Measurements from ENCODE around the gene APOL6. TPM values are rescaled to one million over a fixed set of nuclear protein-coding genes. Genes with fewer than 3 reads are reported as not detected.

The APOL6 gene, protein sequence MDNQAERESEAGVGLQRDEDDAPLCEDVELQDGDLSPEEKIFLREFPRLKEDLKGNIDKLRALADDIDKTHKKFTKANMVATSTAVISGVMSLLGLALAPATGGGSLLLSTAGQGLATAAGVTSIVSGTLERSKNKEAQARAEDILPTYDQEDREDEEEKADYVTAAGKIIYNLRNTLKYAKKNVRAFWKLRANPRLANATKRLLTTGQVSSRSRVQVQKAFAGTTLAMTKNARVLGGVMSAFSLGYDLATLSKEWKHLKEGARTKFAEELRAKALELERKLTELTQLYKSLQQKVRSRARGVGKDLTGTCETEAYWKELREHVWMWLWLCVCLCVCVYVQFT
- 12.9 and 13.7 TPM in 2 replicates for total RNA-seq (2014; rRNA removed; shearing (Covaris generic))
- polyA plus RNA-seq (2015; cell fraction: cytosol; rRNA removed) = 8.1 and 10.5 TPM in 2 replicates
- polyA plus RNA-seq (2015; cell fraction: nucleus; rRNA removed) = 6.5 and 8.2 TPM in 2 replicates

DNA sequence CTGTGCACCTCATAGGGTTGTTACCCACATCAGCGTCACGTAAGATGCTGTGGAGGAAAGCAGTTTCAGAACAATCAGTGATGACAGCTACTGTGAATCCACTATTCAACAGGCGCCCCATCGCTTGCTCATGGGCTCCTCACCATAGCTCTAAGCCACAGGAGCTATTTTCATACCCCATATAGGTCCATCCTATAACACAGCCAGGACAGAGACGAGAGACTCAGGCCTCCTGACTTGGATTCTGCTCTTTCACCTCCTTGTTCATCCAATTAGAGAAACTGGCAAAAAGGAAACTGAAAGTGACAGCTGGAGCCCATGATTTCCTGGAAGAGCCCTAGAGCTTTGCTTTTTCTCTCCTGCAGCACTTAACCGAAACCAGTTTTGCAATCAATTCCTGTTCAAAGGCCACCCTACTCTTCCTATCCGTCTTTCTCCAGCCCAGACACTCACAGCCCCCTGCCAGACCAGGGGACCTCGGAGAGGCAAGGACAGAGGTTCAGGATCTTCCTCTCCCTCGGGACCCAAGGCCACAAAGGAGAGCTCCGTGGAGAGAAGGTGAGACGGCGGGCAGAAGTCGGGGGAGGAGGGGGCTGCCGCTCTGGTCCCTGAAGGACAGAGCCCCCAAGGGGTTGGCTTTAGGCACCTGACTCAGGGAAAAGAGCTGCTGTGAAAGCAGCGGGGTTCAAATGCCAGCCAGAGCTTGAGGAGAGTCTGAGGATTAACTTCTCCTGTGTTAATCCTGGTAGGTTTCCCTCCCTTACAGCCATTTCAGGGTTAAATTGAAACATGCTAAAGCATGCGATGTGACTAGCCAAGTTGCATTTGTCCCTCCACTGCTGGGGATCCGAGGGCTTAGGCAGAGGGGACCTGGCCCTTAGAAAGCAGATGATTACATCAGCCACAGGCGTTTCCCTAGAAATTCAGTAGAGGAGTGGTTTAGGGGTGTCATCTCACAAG is at the start of gene APOL6:
APOL6 (plus strand) TSS at position 381 of the 960 bp plus-strand sequence. CDS start 7,980 bp downstream, outside the sequence.
- peak; percentile 70 for DNase-seq (ENCODE audit: low read depth, low spot score)
- in situ Hi-C loops (cut with HindIII; ENCODE audit: low pct_unique_long_range_greater_than_20kb, low sequenced_read_pairs) = no loop called here

DNA sequence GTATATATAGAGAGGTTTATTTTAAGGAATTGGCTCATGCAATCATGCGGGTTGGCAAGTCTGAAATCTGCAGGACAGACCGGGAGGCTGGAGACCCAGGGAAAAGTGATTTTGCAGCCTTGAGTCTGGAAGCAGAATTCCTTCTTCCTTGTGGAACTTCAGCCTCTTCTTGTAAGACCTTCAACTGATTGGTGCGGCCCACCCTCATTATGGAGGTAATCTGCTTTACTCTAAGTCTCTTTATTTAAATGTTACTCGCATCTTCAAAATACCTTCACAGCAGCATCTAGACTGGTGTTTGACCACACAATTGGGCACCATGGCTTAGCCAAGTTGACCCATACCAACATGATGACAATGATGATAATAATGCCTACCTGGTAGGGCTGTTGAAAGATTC is 48.9 kb upstream of the APOL6 start:
- no peak for DNase-seq (ENCODE audit: low read depth, low spot score)

DNA sequence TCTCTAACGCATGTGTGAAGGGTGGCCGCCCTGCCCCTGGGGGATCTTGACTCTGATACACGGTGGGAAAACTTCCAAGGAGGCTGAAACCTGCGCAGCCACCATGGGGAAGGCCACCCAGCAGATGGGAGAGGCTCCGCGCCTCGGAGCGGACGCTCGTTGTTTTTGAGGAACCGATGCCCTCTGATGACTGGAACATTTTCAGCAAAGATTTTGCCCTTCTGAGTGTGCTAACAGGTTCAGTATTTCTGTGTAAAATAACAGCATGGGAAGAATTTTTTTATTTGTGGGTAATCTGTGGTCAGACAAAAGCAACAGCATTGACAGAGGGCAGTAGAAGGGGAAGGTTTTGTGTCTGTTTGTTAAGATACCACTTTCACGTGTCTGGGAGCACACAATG is 47.8 kb upstream of the APOL6 start:
- no peak for DNase-seq (ENCODE audit: low read depth, low spot score)
- in situ Hi-C loops (cut with HindIII; ENCODE audit: low pct_unique_long_range_greater_than_20kb, low sequenced_read_pairs) = no loop called here

More for the DNA sequence above, 48.9 kb upstream of the APOL6 start:
- in situ Hi-C loops (cut with HindIII; ENCODE audit: low pct_unique_long_range_greater_than_20kb, low sequenced_read_pairs) = no loop called here

DNA sequence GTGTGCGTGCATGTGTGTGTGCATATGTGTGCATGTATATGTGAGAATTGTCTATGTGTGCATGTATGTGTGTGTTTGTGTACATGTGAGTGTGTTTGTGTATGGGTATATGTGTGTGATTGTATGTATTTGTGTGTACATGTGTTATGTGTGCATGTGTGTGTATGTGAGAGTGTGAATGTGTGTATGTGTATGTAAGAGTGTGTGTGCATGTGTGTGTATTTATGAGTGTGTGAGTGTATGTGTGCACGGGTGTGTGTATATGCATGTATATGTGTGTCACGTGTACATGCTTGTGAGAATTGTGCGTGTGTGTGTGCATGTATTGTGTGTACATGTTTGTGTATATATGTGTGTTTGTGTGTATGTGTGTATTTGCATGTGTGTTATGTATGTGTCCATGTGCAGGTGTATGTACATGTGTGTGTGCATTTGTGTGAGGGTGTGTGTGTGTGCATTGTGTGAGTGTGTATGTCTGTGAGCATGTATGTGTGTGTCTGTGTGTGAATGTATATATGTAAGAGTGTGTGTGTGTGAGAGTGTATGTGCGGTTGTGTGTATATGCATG is 47.1 kb upstream of the APOL6 start:
- no peak for DNase-seq (ENCODE audit: low read depth, low spot score)
- in situ Hi-C loops (cut with HindIII; ENCODE audit: low pct_unique_long_range_greater_than_20kb, low sequenced_read_pairs) = no loop called here

DNA sequence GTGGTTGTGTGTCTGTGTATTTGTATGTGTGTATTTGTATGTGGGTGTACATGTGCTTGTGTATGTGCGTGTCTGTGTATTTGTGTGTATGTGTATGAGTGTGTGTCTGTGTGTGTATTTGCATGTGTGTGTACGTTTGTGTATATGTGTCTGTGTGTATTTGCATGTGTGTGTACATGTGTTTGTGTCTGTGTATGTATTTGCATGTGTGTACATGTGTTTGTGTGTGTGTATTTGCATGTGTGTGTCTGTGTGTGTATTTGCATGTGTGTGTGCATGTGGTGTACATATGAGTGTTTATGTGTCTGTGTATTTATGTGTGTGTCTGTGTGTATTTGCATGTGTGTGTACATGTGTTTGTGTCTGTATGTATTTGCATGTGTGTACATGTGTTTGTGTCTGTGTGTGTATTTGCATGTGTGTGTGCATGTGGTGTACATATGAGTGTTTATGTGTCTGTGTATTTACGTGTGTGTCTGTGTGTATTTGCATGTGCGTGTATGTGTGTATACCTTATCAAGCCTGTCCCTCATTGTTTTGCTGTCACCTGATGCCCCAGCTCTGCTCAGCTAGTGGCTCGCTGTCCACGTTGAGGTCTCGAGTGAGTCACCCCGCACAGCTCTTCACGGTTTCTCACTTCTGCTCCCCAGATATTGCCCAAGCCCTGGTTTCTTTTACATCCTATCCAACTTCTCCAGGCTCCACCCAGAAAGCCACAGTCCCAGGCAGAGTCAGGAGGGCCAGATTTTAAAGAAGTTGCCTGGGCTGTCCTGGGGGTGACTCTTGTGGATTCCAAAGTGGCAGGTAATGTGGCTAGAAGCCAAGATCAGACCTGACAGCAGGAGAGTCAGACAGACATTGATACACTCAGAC is 46.3 kb upstream of the APOL6 start:
- in situ Hi-C loops (cut with HindIII; ENCODE audit: low pct_unique_long_range_greater_than_20kb, low sequenced_read_pairs) = no loop called here
- DNase-seq (ENCODE audit: low read depth, low spot score) = no peak

DNA sequence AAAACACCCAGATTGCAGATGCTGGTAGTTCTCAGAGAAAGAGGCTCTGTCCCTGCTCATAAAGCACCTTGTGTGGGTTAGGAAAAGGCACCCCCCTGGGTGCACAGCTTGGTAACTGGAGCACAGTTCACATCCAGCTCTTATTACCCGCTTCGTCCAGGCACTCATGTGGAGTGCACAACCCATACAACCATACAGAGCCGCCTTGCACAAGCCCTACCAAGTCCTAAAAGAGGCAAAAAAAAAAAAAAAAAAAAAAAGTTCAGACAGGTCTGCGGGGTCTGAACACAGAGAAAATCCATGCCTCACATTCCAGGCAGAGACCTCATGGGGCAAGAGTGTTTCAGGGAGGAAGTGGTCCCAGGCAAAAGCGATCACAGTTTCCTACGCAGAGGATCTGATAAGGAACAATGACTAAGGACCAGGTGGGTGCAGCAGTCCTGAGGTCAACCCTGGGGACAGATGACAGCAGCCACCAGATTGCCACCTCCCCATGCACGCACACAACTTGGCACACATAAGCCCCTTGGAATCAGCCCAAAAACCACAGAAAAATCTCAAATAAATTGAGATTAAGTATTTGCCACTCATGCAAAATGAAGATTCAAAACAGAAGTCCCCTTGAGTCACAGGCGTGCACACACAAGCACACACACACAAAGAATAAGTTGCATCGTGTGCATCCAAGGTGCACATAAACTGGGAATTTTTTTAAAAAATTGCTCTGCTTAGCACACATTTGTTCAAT is 43.5 kb upstream of the APOL6 start:
- in situ Hi-C loops (cut with HindIII; ENCODE audit: low pct_unique_long_range_greater_than_20kb, low sequenced_read_pairs) = no loop called here
- no peak for DNase-seq (ENCODE audit: low read depth, low spot score)

DNA sequence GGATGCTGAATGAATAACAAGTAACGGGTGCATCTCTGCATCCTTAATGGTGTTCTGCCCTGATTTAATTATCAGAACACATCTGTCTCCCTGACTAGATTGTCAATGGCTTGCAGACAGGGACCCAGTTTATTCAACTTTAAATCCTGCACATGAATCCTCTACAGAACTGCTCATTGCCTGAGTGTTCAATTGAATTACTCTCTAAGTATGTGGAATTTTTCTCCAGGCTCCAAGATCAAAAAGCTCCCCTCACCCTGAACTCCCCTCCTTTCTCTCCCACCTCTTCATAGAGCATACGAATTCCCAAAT is 42.9 kb upstream of the APOL6 start:
- DNase-seq (ENCODE audit: low read depth, low spot score) = no peak
- in situ Hi-C loops (cut with HindIII; ENCODE audit: low pct_unique_long_range_greater_than_20kb, low sequenced_read_pairs) = no loop called here

DNA sequence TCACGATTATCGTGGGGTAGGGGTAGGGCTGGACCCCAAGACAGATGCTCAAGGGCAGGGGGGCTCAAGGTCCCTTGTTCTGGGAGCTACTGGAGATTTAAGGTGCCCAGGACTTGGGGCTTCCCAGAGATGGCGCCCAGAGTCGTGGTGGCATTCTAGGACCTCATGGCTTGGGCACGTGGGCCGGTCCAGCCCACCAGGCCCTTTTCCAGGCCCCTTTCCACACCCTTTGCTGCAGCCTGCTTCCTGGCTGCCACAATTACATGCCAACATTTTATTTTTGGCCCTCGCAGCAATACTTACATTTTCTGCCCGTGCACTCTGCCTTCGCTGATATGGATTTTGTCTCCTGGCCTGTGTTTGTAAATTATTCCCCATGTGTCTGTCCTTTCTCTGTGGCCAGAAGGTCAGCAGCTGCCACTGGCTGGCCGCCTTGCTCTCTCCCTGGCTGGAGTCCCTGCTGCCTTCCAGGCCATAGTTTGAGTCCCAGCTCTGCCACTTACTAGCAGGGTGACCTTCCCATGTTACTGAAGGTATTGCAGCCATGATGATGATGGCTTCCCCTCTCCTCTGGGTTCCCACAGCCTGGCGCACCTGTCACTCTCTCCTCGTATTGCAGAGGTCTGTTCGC is 42.3 kb upstream of the APOL6 start:
- in situ Hi-C loops (cut with HindIII; ENCODE audit: low pct_unique_long_range_greater_than_20kb, low sequenced_read_pairs) = no loop called here
- no peak for DNase-seq (ENCODE audit: low read depth, low spot score)

DNA sequence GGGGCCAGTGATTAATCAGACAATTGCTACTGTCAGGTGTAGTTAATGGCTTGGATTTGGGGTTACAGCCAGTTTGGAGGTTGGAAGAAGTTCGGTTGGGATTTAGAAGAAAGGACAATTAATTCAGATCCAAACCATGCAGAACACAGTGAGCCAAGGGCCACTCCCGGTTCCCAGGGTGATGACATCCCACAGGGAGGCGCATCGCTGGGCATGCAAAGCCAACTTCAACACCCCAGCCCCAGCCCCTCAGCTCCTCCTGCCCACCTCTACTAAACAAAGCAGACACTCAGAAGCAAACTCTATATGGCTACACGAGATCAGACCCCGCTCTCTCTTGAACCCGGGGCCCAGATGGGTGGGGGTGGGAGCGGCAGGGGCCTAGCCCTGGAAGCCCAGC is 41.3 kb upstream of the APOL6 start:
- in situ Hi-C loops (cut with HindIII; ENCODE audit: low pct_unique_long_range_greater_than_20kb, low sequenced_read_pairs) = no loop called here
- DNase-seq (ENCODE audit: low read depth, low spot score) = no peak

DNA sequence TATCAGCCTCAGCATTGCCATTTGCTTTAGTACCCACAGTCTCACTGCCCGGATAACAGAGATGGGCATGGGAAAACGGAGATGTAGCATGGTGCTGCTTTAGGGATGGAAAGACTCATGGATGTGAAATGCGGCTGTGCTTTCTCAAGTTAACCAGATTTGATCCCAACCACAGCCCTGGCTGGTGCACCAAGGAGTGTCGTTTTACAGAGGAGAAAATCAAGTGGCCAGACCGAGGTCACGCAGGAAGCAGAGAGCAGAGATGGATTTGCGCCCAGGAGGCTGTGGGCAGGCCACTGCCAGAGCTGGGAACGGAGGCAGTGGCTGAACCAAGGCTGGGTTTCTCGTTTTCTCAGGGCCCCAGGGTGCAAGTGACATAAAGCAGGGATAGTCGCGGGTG is 40.2 kb upstream of the APOL6 start:
- in situ Hi-C loops (cut with HindIII; ENCODE audit: low pct_unique_long_range_greater_than_20kb, low sequenced_read_pairs) = no loop called here
- no peak for DNase-seq (ENCODE audit: low read depth, low spot score)

DNA sequence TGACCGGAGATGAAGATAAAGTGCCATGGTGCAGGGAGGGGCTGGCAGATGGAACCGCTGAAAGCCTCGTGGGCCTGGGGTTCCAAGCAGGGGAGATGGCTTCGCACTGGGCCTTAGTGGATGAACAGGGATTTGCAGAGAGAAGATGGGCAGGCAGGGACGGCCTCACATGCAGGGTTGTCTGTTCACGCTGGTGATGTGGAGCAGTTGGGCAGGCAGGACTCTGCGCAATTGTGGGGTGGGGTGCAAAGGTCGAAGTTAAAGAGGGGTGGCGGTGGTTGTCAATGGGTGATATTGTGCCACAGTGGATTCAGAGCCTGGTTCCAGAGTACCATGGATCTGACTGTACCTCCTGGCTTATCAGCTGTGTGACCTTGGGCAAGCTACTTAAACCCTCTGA is 39.0 kb upstream of the APOL6 start:
- DNase-seq (ENCODE audit: low read depth, low spot score) = no peak
- in situ Hi-C loops (cut with HindIII; ENCODE audit: low pct_unique_long_range_greater_than_20kb, low sequenced_read_pairs) = no loop called here

DNA sequence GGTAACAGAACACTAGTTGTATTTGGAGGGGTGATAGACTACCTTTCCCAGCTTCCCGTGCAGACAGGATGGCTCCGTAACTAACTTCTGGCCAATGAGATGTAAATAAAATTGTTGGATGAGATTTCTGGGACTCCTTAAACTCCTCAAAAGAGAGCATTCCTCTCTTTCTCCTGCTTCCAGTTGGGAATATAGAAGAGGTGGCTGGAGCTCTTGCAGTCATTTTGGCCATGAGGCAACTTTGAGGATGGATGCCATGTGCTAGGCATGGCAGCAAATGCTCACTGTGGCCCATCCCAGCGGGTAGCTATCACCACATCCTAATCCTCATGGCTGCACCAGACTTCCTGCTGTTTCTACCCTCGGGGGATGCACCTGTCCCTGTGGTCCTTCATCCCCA is 38.5 kb upstream of the APOL6 start:
- no peak for DNase-seq (ENCODE audit: low read depth, low spot score)
- in situ Hi-C loops (cut with HindIII; ENCODE audit: low pct_unique_long_range_greater_than_20kb, low sequenced_read_pairs) = no loop called here

DNA sequence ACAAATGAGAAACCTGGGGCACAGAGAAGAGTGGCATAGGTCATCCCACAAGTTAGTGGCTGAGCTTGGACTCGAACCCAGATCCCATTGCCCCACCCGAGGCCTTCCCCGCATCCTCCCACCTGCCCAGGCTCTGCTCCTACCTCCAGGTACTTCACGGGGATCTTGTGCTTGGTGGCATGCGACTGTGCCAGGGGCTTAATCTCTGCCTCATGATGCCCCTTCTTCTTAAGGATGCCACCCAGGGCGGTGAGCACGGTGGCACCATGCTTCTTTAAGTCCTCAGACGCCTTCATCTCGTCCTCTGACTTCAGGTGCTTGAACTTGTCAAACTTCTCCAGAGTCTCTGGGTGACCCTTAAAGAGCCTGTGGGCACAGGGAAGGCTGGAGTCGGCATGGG is 37.5 kb upstream of the APOL6 start:
- in situ Hi-C loops (cut with HindIII; ENCODE audit: low pct_unique_long_range_greater_than_20kb, low sequenced_read_pairs) = no loop called here
- DNase-seq (ENCODE audit: low read depth, low spot score) = no peak

DNA sequence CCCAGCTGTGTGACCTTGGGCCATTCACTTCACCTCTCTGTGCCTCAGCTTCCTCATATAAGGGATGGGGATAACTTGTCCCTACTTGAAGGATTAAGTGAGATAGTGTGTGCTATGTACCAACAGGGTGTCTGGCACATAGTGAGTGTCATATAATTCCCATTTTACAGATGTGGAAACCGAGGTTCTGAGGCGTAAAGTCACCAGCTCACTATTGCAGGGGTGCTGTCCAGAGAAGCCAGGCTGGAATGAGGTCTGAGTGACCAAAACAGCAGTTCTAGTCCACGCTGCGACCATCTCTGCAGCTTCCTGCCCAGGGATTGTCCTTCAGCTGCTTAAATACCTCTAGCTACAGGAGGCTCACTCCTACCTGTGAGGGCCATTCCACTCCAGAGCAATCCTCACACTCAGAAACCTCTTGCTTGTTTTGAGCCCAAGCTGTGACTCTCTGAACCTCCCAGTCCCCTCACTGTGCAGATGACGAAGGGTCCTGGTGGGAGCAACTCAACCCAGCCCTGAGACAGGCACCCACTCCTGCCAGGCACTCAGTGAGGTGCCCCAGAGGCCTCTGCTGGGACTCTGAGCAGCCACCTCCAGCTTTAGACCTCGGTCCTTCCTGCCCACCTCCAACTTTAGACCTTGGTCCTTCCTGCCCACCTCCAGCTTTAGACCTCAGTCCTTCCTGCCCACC is 36.9 kb upstream of the APOL6 start:
- in situ Hi-C loops (cut with HindIII; ENCODE audit: low pct_unique_long_range_greater_than_20kb, low sequenced_read_pairs) = no loop called here
- DNase-seq (ENCODE audit: low read depth, low spot score) = no peak

DNA sequence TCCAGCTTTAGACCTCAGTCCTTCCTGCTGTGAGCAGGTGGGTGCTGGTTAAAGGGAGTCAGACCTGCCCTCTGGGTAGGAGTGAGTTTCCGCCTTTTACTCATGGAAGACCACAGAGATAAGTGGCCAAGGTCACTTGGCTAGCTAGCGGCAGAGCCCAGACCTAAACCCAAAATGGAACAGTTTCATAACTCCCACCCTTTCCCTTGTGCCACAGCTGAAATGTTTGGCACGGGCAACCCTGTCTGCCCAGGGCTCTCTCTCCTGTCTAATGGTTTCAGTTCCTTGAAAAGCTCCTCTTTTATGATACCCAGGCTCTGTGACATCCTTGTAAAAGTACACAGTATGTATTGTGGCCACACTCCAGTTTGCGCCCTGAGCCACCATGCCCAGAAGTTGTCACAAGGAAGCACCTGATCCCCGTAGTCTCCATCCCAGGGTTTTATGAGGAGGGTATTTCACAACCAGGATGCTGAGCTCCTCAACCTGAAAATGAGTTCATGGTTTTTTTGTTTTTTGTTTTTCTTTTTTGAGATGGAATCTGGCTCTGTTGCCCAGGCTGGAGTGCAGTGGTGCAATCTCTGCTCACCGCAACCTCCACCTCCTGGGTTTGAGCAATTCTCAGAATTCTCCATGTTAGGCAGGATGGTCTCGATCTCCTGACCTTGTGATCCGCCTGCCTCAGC is 36.2 kb upstream of the APOL6 start:
- peak; percentile 44 for DNase-seq (ENCODE audit: low read depth, low spot score)
- in situ Hi-C loops (cut with HindIII; ENCODE audit: low pct_unique_long_range_greater_than_20kb, low sequenced_read_pairs) = no loop called here
